ENCODE data around the gene PCDH20. TPM values are rescaled to one million over a fixed set of nuclear protein-coding genes. Genes with fewer than 3 reads are reported as not detected.
"Not testable (repeated sequence)": the region's sequence is repeated elsewhere in the genome, so short reads cannot be mapped to it uniquely, and the experiment has no call there.

The PCDH20 gene
- total RNA-seq, 1 donor = not detected

DNA sequence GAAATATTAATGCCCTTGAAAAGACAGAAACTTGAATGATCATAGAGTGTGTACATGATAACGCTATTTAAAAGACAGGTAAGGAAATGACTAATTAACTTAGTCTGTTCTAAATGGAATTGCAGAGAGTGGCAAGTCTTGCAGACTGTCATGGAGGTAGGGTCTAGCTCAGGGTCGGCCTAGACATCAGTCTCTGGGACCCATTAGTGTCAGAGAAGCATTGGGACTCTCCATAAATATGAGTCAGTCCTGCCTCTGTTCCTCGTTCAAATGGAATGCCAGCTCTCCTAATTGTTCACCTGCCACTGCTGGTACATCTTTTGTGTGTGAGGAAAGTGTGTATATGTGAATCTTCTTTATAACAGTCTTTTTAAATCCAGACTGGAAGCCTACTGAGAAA is 28.0 kb downstream of the PCDH20 start:
- Histone ChIP-seq H3K4me1 (ENCODE audit: insufficient read depth, low read length) (no peaks in the 10 kb centered on the region), H3K27me3 (ENCODE audit: insufficient read depth, low read length) (no peaks in the 10 kb centered on the region), H3K4me3 (ENCODE audit: low read length) (no peak overlapping the region), H3K9me3 (ENCODE audit: low read depth, low read length) (no peaks in the 10 kb centered on the region)

- H3K9me3 ChIP-seq (ENCODE audit: low read depth, low read length) = no peaks in the 10 kb centered on the region
- H3K4me3 ChIP-seq (ENCODE audit: low read length) = no peak overlapping the region
- H3K4me1 ChIP-seq (ENCODE audit: insufficient read depth, low read length) = no peaks in the 10 kb centered on the region
- H3K27me3 ChIP-seq (ENCODE audit: insufficient read depth, low read length) = no peaks in the 10 kb centered on the region
Observed at GRCh38 chr13:61383111-61383510, 32.5 kb downstream of the PCDH20 start.

- Histone ChIP-seq H3K9me3 (ENCODE audit: low read depth, low read length) (no peaks in the 10 kb centered on the region), H3K4me3 (ENCODE audit: low read length) (no peak overlapping the region), H3K4me1 (ENCODE audit: insufficient read depth, low read length) (no peaks in the 10 kb centered on the region), H3K27me3 (ENCODE audit: insufficient read depth, low read length) (no peaks in the 10 kb centered on the region)
Observed at GRCh38 chr13:61370520-61370919, 45.1 kb downstream of the PCDH20 start.

DNA sequence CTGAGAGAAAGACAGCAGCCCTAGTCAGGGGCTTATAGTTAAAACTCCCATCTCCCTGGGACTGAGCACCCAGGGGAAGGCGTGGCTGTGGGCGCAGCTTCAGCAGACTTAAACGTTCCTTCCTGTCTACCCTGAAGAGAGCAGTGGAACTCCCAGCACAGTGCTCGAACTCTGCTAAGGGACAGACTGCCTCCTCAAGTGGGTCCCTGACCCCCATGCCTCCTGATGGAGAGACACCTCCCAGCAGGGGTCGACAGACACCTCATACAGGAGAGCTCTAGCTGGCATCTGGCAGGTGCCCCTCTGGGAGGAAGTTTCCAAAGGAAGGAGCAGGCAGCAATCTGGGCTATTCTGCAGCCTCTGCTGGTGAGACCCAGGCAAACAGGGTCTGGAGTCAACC is 51.0 kb downstream of the PCDH20 start:
- not testable (repeated sequence) for H3K27me3 ChIP-seq (ENCODE audit: insufficient read depth, low read length); H3K4me1 ChIP-seq (ENCODE audit: insufficient read depth, low read length); H3K4me3 ChIP-seq (ENCODE audit: low read length); H3K9me3 ChIP-seq (ENCODE audit: low read depth, low read length)

DNA sequence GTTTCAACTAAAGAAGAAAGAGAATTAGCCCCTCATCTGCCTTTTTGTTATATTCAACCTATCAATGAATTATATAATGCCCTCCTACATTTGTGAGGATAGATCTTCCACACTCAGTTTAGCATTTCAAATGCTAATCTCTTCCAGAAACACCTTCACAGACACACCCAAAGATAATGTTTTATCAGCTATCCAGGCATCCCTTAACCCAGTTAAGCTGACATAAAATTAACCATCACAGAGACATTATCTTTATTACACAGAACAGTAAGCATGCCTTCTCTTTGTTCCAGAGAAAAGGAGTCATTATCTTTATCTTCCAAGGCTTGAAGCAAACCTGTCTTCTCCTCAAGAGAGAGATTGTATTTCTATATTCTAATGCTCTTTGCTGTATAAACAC is 53.1 kb downstream of the PCDH20 start:
- Histone ChIP-seq H3K4me1 (ENCODE audit: insufficient read depth, low read length) (no peaks in the 10 kb centered on the region), H3K27me3 (ENCODE audit: insufficient read depth, low read length) (no peaks in the 10 kb centered on the region), H3K9me3 (ENCODE audit: low read depth, low read length) (no peaks in the 10 kb centered on the region), H3K4me3 (ENCODE audit: low read length) (no peak overlapping the region)
